Posterior vena cava (tissue), 2 donors: ENCODE measurements around the gene TAL1. TPM values are rescaled to one million over a fixed set of nuclear protein-coding genes. Genes with fewer than 3 reads are reported as not detected.
A peak's percentile ranks its signal among the peaks of the same experiment; 100 is the strongest.

ENCODE experiments used
- DNase-seq: peaks from one replicate; pipeline ENCODE4 v3.0.0-alpha.2; 2020; ENCODE audit warnings: low spot score
- intact Hi-C, 2 donors: fragments of 100-400 bp; cut with DNase I; formaldehyde crosslinking; loops; one replicate each; pipeline versions ENCODE4 v1.14.1 to v1.14.2; 2022 to 2023
- total RNA-seq, 2 donors: library from RNA; stranded (reverse); fragmentation: NEBNext Ultra II Directional; extraction: Animal tissue kit (Norgen Biotek cat#: 25700); gene quantifications; one replicate each; pipeline ENCODE4 v1.2.1, GENCODE V29; 2021
- donor health status: DM: yes; HTN: yes; CAD: no.
- donor health status: DM: yes; HTN: yes; CAD: no.

The TAL1 gene
- total RNA-seq, 2 donors from 2014 or later, result 5.3 to 8.7 TPM

- intact Hi-C loops, result loop anchor here (5.0 kb wide), 2 partner anchors 39 to 239 kb away; partner anchors contain the start of gene TAL1 (in 1 of the 2)
- peak; percentile 54 for DNase-seq
These were observed 38.5 kb downstream of the TAL1 start for GRCh38 chr1:47193496-47193895.

- peak; percentile 92 for DNase-seq
- intact Hi-C loops, result loop anchor here (5.0 kb wide), 2 partner anchors 40 to 240 kb away; partner anchors contain the start of gene TAL1 (in 1 of the 2)
These were observed 39.3 kb downstream of the TAL1 start for GRCh38 chr1:47192458-47193384.

- intact Hi-C loops, result loop anchor here (5.0 kb wide), 2 partner anchors 40 to 240 kb away; partner anchors contain the start of gene TAL1 (in 1 of the 2)
- DNase-seq, result peak; percentile 47
These were observed 40.0 kb downstream of the TAL1 start for GRCh38 chr1:47191940-47192457.

- peak; percentile 36 for DNase-seq
- intact Hi-C loops, result loop anchor here (5.0 kb wide), 2 partner anchors 41 to 241 kb away; partner anchors contain the start of gene TAL1 (in 1 of the 2)
These were observed 41.2 kb downstream of the TAL1 start for GRCh38 chr1:47190857-47191256.

- intact Hi-C loops, result loop anchor here (5.0 kb wide), 2 partner anchors 42 to 242 kb away; partner anchors contain the start of gene TAL1 (in 1 of the 2)
These were observed 41.5 kb downstream of the TAL1 start for GRCh38 chr1:47190509-47190855.

GRCh38 chr1:47189844-47190508 is 42.0 kb downstream of the TAL1 start, which contains the start of gene PDZK1IP1:
TSS of gene PDZK1IP1 (minus strand) at chr1:47190036. CDS start at chr1:47189932, 104 bp downstream.
- peak; percentile 94 for DNase-seq
- intact Hi-C loops, result loop anchor here (5.0 to 10.0 kb wide), 5 partner anchors 42 to 525 kb away; partner anchors contain the start of genes FOXD2 (in 1 of the 2) and TAL1 (in 1 of the 2)

More at GRCh38 chr1:47190509-47190855, 41.5 kb downstream of the TAL1 start:
- DNase-seq, result no peak

- DNase-seq, result peak; percentile 30
- intact Hi-C loops, result loop anchor here (10.0 kb wide), 3 partner anchors 76 to 526 kb away; partner anchors contain the start of gene FOXD2 (in 1 of the 2)
These were observed 42.9 kb downstream of the TAL1 start for GRCh38 chr1:47188791-47189785.

GRCh38 chr1:47187926-47188250 is 44.1 kb downstream of the TAL1 start:
- no peak for DNase-seq
- intact Hi-C loops, result loop anchor here (10.0 kb wide), 3 partner anchors 77 to 527 kb away; partner anchors contain the start of gene FOXD2 (in 1 of the 2)

- intact Hi-C loops, result loop anchor here (10.0 kb wide), 3 partner anchors 77 to 527 kb away; partner anchors contain the start of gene FOXD2 (in 1 of the 2)
- DNase-seq, result peak; percentile 47
These were observed 44.6 kb downstream of the TAL1 start for GRCh38 chr1:47187231-47187925.

GRCh38 chr1:47186267-47187185 is 45.5 kb downstream of the TAL1 start:
- intact Hi-C loops, result loop anchor here (10.0 kb wide), 3 partner anchors 78 to 528 kb away; partner anchors contain the start of gene FOXD2 (in 1 of the 2)

GRCh38 chr1:47184822-47185677 is 47.0 kb downstream of the TAL1 start:
- intact Hi-C loops, result loop anchor here (10.0 kb wide), 3 partner anchors 80 to 530 kb away; partner anchors contain the start of gene FOXD2 (in 1 of the 2)
- peak; percentile 69 for DNase-seq

More at GRCh38 chr1:47186267-47187185, 45.5 kb downstream of the TAL1 start:
- DNase-seq, result peak; percentile 60

GRCh38 chr1:47184090-47184821 is 47.8 kb downstream of the TAL1 start:
- no peak for DNase-seq
- intact Hi-C loops, result loop anchor here (10.0 kb wide), 3 partner anchors 81 to 531 kb away; partner anchors contain the start of gene FOXD2 (in 1 of the 2)

- intact Hi-C loops, result loop anchor here (10.0 kb wide), 3 partner anchors 81 to 531 kb away; partner anchors contain the start of gene FOXD2 (in 1 of the 2)
- peak; percentile 50 for DNase-seq
These were observed 48.5 kb downstream of the TAL1 start for GRCh38 chr1:47183308-47184089.
